ENCODE data around the gene SMCO1.
A peak's percentile ranks its signal among the peaks of the same experiment; 100 is the strongest.
"Not testable (repeated sequence)": the region's sequence is repeated elsewhere in the genome, so short reads cannot be mapped to it uniquely, and the experiment has no call there.

The SMCO1 gene

DNA sequence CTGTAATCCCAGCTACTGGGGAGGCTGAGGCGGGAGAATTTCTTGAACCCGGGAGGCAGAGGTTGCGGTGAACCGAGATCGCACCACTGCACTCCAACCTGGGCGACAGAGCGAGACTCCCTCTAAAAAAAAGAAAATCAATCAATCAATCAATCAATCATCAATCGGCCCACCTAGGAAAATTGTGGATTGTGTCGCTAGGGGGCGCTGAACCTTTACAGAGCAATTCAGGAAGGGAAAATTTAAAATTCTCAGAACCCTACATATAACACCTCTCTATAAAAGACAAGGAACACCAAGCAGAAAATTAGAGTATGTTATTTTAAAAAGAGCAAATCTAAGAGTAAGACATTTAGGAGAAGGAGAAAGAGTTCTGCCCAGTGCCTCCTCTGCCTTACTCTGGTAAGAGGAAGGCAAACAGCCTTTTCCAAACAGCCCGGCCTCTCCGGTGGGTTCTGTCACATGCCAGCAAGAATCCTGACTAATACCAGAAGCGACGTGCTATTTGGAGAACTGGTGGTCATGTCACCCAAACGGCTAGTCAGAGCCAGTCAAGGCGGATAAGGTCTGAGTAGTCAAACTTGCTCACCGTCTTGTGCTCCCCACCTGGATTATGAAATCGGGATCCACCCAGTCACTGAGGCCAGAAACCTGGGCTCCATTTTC, 22.3 kb upstream of the SMCO1 start:
- FAIRE-seq (no peak), DNase-seq (ENCODE audit: insufficient read length, low spot score) (no peak)
- TF ChIP-seq, protein P1, sequence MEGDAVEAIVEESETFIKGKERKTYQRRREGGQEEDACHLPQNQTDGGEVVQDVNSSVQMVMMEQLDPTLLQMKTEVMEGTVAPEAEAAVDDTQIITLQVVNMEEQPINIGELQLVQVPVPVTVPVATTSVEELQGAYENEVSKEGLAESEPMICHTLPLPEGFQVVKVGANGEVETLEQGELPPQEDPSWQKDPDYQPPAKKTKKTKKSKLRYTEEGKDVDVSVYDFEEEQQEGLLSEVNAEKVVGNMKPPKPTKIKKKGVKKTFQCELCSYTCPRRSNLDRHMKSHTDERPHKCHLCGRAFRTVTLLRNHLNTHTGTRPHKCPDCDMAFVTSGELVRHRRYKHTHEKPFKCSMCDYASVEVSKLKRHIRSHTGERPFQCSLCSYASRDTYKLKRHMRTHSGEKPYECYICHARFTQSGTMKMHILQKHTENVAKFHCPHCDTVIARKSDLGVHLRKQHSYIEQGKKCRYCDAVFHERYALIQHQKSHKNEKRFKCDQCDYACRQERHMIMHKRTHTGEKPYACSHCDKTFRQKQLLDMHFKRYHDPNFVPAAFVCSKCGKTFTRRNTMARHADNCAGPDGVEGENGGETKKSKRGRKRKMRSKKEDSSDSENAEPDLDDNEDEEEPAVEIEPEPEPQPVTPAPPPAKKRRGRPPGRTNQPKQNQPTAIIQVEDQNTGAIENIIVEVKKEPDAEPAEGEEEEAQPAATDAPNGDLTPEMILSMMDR (IDR thresholded peaks at IDR 0.05; ENCODE audit: insufficient read depth, missing control alignments), result peak; percentile 66

DNA sequence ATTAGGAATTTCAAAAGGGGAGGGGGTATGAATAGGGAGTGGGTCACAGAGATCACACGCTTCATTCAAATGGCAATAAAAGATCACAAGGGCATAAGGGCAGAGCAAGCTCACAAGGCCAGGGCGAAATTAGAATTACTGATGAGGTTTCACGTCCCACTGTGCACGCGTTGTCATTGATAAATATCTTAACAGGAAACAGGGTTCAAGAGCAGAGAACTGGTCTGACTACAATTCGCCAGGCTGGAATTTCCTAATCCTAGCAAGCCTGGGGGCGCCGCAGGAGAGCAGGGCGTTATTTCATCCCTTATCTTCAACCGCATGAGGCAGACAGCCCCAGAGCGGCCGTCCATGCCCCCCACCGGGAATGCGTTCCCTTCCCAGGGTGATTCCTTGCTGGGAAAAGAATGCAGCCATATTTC, 18.1 kb upstream of the SMCO1 start:
- DNase-seq (ENCODE audit: insufficient read length, low spot score) (no peak), FAIRE-seq (no peak)
- TF ChIP-seq, protein P1 (IDR thresholded peaks at IDR 0.05; ENCODE audit: insufficient read depth, missing control alignments), result no peak

DNA sequence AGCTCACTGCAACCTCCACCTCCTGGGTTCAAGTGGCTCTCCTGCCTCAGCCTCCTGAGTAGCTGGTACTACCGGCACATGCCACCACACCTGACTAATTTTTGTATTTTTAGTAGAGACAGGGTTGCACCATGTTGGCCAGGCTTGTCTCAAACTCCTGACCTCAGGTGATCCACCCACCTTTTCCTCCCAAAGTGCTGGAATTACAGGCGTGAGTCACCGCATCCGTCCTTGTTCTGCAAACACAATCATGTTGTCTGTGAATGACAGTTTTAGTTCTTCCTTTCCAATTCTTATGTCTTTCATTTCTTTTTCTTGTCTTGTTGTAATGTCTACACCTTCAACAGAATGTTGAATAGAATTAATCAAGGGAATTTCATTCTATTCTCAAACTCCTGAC, 16.3 kb upstream of the SMCO1 start:
- TF ChIP-seq, protein P1 (IDR thresholded peaks at IDR 0.05; ENCODE audit: insufficient read depth, missing control alignments), result no peak
- no peak for DNase-seq (ENCODE audit: insufficient read length, low spot score)
- no peak for FAIRE-seq

DNA sequence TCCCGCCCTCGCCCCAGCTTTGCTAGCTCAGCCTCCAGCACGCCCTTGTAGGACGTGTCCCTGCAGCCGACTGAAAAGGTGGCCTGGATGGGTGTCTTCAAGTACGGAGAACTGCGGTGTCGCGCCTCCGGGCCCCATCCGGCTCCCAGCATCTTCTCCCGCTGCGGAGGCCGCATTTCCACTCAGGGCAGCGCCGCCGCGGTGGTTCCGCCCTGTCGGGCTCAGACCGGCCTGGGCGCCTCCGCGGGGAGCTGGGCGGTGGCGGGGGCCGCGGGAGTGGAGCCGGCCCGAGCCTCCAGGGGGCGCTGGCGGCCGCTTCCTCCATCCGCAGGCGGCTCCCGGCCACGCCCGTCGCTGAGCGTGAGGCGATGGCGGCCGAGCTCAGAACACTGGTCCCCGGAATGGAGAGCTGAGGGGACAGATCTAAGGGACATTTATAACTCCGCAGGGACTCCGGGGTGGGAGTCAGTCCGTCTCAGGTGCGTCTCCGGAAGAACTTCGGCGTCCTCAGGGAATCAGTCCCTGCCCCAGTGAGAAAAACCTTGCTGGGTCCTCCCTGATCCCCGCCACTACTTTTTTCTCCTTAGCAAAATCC, 13.6 kb upstream of the SMCO1 start:
- no peak for FAIRE-seq

DNA sequence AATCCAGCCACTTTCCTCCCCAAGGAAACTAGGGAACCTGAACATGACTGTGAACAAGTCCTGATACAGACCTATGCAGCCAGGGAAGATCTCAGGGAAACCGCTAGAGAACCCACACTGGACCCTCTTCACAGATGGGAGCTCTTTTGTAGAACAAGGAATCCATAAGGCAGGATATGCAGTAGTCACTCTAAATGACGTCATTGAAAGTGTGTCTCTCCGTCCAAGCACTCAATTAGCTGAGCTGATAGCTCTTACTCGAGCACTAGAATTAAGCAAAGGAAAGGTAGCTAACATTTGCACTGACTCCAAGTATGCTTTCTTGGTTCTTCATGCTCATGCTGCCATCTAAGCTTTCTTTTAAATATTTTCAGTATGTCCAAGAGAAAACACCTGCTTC, 10.0 kb upstream of the SMCO1 start:
- TF ChIP-seq, protein P1 (IDR thresholded peaks at IDR 0.05; ENCODE audit: insufficient read depth, missing control alignments), result no peak
- FAIRE-seq (no peak), DNase-seq (ENCODE audit: insufficient read length, low spot score) (no peak)

More for the DNA sequence above, 13.6 kb upstream of the SMCO1 start:
- DNase-seq (ENCODE audit: insufficient read length, low spot score), result peak; percentile 81
- TF ChIP-seq, protein P1 (IDR thresholded peaks at IDR 0.05; ENCODE audit: insufficient read depth, missing control alignments), result no peak

DNA sequence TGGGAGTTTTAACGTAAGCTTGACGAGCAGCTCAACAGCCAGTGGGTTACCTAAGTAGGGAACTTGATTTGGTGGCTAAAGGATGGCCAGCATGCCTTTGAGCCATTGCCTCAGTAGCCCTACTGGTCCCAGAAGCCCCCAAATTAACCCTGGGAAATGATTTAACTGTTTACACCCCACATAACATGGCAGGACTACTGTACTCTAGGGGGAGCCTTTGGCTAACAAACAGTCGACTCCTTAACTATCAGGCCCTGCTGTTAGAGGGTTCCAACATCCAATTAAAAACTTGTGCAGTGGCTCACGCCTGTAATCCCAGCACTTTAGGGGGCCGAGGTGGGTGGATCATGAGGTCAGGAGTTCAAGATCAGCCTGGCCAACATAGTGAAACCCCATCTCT, 9.4 kb upstream of the SMCO1 start:
- FAIRE-seq, result no peak
- no peak for DNase-seq (ENCODE audit: insufficient read length, low spot score)
- TF ChIP-seq, protein P1 (IDR thresholded peaks at IDR 0.05; ENCODE audit: insufficient read depth, missing control alignments), result peak; percentile 11

DNA sequence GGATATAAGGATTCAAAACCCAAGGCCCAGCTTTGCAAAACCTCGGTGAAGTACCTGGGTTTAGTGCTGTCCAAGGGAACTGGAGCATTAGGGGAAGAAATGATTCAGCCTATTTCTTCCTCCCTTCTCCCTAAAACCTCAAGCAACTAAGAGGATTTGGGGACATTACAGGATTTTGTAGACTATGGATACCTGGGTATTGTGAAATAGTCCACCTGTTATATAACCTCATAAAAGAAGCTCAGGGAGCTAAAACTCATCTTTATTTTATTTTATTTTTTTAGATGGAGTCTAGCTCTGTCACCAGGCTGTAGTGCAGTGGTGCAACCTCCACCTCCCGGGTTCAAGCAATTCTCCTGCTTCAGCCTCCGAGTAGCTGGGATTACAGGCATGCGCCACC, 8.7 kb upstream of the SMCO1 start:
- FAIRE-seq (no peak), DNase-seq (ENCODE audit: insufficient read length, low spot score) (no peak)
- TF ChIP-seq, protein P1 (IDR thresholded peaks at IDR 0.05; ENCODE audit: insufficient read depth, missing control alignments), result no peak

DNA sequence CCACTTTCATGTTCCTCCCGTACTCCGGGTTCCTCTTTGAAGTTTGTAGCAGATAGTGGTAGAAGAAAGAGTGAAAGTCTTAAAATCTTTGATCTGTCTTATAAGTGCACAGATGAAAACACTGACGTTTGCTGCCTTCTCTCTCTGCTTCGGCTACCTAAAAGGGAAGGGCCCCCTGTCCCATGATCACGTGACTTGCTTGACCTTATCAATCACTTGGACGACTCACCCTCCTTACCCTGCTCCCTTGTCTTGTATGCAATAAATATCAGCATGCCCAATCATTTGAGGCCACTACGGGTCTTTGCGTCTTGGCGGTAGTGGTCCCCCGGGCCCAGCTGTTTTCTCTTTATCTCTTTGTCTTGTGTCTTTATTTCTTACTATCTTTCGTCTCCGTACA, 6.1 kb upstream of the SMCO1 start:
- not testable (repeated sequence) for DNase-seq (ENCODE audit: insufficient read length, low spot score); FAIRE-seq

Data from D721Med (cell line).